Activated CD4-positive, CD25-positive, alpha-beta regulatory T cell (primary cell): Measurements from ENCODE around the gene CBFA2T2.

Source experiments
- DNase-seq, 4 experiments: peaks; one replicate each; lab custom pipeline; 2025; lab: John Stamatoyannopoulos, UW

CBFA2T2 gene

DNA sequence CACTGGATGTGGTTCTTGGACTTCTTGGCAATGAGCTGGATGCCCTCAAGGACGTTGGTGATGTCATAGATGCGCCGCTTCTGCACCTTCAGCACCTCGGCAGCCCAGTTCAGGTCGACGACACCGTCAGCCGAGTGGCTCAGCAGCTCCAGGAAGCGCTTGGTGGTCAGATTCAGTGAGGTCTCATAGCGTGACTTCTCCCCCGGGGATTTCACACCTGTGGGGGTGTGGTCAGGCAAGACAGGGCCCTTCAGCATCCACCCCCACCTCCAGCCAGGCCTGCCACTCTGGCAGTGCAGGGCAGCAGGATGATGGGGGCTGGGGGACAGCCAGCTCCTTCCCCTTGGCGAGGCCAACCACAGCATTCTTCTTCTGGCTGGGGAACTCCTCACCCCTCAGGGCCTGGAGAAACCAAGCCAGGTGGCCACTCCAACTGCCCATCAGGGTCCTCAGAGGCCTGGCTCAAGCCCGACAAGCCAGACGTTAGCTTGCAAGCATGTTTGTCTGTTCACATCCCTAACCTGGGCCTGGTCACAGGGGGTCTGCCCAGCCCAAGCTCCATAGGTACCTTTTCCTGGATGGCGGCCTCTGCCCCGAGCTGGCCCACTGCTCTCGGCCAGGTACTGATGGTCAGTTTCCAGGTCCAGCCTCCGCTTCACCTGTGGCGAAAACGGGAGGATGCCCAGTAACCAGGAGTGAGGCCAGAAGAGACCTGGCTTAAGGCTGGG is 190.0 kb downstream of the CBFA2T2 start:
- no peak for DNase-seq

DNA sequence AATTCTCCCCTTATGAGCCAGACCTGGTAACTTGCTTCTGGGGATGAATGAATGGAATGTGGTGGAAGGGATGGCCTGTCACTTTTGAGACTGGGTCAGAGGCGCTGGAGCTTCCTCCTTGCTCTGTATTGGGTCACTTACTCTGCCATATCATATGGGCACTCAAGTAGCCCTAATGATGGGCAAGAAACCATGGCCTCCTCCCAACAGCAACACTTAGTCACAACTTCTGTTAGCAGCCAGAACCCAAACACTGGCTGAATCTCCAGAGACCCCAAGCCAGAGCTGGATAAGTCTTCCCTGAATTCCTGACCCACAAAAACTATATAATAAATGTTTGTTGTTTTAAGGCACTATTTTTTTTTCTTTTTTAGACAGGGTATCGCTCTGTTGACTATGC is 190.8 kb downstream of the CBFA2T2 start:
- DNase-seq: no peak

GRCh38 chr20:33681288-33681687 is 191.4 kb downstream of the CBFA2T2 start:
- DNase-seq: no peak

DNA sequence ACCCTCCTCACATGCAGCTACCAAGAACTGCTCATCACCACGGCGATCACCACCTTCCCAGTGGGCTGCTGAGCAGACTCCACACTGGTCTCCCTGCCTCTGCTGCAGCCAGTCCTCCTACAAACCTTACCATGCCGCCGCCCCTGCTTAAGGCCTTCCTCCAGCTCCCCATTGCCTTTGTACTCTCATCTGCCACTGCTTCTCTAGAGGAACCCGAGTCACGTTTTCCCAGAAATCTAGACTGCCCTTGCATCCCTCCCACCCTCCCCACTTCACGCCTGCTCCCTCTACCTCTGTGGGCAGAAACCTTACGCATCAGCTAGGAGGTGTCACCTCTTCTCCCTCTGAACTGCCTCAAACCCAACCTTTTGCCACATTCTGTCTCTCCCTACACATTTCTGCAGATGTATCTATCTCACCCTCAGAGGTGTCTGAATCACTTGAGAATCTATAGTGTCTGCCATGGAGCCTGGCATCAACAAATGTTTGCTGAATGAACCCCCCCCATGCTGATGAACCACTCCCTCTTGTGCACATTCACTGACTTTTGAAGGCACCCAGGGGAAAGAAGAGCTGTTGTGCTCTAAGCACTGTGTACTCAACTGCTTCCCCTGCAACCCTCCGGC is 191.9 kb downstream of the CBFA2T2 start:
- no peak for DNase-seq

- no peak for DNase-seq
Measured at GRCh38 chr20:33684533-33685327, 194.8 kb downstream of the CBFA2T2 start.

DNA sequence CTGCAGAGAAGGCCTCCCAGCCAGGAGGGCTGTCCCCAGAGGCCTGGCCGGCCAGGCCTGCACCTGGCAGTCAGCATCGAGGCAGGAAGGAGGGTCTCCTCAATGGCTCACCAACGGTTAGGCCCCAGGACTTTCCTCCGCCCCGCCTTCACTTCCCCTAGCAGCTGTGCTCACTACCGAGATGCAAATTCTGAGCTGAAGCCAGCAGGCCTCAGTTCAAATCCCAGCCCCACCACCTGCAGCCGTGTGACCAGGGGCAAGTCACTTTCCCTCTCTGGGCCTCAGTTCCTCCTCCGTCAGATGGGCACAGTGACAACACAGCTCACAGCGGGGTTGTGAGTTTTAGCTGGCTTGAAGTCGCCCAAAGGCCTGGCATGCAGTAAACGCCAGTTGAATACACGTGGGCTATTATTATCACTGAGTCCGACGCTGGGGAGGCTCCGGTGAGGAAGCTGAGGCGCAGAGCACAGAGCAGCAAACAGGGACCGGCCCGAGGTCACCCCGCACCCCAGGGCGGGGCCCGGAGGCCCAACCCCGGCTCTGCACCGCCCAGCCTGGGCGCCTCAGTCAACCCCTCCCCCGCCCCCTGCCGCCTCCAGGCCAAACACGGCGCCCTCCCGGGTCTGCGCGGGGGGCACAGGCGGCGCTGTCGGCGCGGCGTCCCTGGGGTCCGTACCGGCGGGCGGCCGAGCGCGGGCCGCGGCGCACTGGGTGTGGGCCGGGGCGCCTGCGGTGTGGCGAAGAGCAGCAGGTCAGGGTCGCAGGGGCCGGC is 195.6 kb downstream of the CBFA2T2 start:
- DNase-seq: no peak

GRCh38 chr20:33686100-33686983 is 196.4 kb downstream of the CBFA2T2 start, which contains the start of gene E2F1:
E2F1 (minus strand) TSS chr20:33686385; CDS start chr20:33686264, 121 bp downstream.
- peak; percentile 91 to 93 (median 92) for DNase-seq

GRCh38 chr20:33686984-33687366 is 197.1 kb downstream of the CBFA2T2 start:
- no peak for DNase-seq

GRCh38 chr20:33687370-33687915 is 197.5 kb downstream of the CBFA2T2 start:
- DNase-seq: no peak

- DNase-seq: no peak
Measured at GRCh38 chr20:33687993-33688937, 198.4 kb downstream of the CBFA2T2 start.

- DNase-seq: no peak
Measured at GRCh38 chr20:33688938-33689424, 199.1 kb downstream of the CBFA2T2 start.

GRCh38 chr20:33689493-33689892 is 199.6 kb downstream of the CBFA2T2 start:
- no peak for DNase-seq

- peak in 1 of 4 experiments; percentile 17 for DNase-seq
Measured at GRCh38 chr20:33689973-33690372, 200.1 kb downstream of the CBFA2T2 start.

DNA sequence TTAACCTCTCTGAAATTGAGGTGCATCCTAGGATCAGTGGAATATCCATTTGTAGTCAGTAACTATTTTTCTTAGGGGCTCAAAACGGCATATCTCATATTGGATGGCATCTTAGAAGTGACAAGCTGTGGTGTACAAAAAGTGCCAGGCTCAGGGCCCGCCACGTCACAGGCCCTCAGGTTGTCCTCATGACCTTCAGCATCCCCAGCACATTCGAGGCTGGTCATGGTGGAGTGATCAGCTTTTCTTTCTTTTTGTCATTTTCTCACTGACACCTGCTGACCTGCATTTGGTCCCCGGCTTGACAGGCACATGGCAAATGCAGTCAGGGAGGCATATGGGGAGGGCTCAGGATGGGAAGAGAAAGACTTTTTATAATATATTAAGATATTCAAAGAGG is 203.4 kb downstream of the CBFA2T2 start:
- DNase-seq: no peak

DNA sequence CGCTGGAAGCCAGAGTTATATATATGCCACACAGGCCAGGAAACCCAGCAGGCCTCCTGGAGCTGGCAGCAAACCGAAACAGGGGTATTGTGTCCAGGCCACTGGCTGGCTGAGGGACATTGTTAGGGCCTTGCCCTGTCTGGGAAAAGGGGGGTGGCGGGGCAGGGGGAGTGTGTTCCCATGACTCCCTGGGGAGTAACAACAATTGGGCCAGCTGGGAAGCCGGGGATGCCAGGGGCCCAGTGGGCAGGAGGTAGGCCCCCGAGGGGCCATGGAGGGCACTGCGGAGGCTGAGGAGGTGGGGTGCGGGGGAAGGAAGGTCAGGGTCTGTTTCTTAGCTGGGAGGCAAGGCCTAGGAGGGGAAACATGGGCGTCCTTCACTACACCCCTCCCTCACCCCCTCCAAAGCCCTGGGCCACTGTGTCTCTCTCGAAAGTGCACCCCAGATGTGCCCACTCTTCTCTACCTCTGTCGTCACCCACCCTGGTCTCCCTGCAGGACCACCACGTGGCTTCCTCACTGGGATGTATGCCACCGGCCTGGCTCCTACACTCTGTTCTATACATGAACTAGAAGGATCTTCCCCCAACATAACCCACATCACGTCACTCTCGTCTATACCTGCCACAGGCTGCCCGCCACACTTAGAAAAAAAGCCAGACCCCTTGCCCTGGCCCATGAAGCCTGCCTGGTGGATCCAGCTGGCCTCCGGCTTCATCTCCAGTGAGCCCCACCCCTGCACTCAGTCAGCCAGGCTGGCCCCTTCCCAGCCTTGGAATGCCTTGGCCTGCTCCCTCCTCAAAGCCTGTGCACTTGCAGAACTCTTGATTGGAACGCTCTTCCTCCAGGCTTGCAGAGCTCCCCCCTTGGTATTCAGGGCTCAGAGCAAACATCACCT is 204.1 kb downstream of the CBFA2T2 start:
- DNase-seq: no peak

DNA sequence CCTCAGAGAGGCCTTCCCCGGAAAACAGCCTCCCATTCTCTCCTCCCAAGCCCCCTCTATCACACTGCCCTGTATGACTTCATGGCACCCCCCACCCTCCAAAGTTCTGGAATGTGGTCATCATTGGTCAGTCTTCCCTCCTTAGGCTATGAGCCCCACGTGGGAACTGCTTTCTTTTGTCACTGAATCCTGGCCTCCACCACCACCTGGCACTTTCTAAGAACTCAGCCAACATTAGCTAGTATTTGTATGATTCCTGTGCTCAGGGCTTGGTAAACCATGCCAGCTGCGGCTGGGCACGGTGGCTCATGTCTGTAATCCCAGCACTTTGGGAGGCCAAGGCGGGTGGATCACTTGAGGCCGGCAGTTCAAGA is 204.7 kb downstream of the CBFA2T2 start:
- no peak for DNase-seq

- DNase-seq: no peak
Measured at GRCh38 chr20:33696448-33696847, 206.6 kb downstream of the CBFA2T2 start.

GRCh38 chr20:33697129-33697528 is 207.2 kb downstream of the CBFA2T2 start:
- DNase-seq: no peak
